Stimulated activated effector memory CD8-positive, alpha-beta T cell treated with anti-CD3 and anti-CD28 coated beads, Interleukin-12 subunit alpha, Interleukin-12 subunit beta, amount 100 ng/mL, for 72 hours (primary cell): ENCODE data around the gene CLEC3A.
"Not testable (repeated sequence)": the region's sequence is repeated elsewhere in the genome, so short reads cannot be mapped to it uniquely, and the experiment has no call there.

Experiments used
- ATAC-seq: fragments of 150-1000 bp; cut with Tn5 transposase; 2 replicates; pipeline ENCODE4 v1.10.0; 2021
- DNase-seq, 2 donors: peaks; one replicate each; pipeline ENCODE4 v3.0.0; 2021 to 2022; ENCODE audit warnings: low spot score in 2 of 2
- H3K27ac Mint-ChIP-seq: one replicate; pipeline ENCODE4 v1.8.0; 2022; ENCODE audit warnings: mild to moderate bottlenecking, mixed read lengths
- H3K36me3 Mint-ChIP-seq: one replicate; pipeline ENCODE4 v1.8.0; 2022; ENCODE audit warnings: mild to moderate bottlenecking, mixed read lengths
- H3K4me1 Mint-ChIP-seq: one replicate; pipeline ENCODE4 v1.8.0; 2022; ENCODE audit warnings: mixed read lengths
- H3K4me3 Mint-ChIP-seq: one replicate; pipeline ENCODE4 v1.8.0; 2022; ENCODE audit warnings: mild to moderate bottlenecking, mixed read lengths
- H3K9me3 Mint-ChIP-seq: one replicate; pipeline ENCODE4 v1.8.0; 2022; ENCODE audit warnings: mixed read lengths

The CLEC3A gene

GRCh38 chr16:78022347-78023060 is at the start of gene CLEC3A:
CLEC3A (plus strand) TSS chr16:78022548; CDS start chr16:78022627, 79 bp downstream.
- H3K4me1 Mint-ChIP-seq, result no peaks in the 10 kb centered on the region
- peaks cover 2% of the 10 kb centered on the region for H3K9me3 Mint-ChIP-seq
- H3K36me3 Mint-ChIP-seq, result no peaks in the 10 kb centered on the region
- H3K27ac Mint-ChIP-seq, result no peak within 1 kb of the TSS
- ATAC-seq, result no peak
- no peak within 1 kb of the TSS for H3K4me3 Mint-ChIP-seq
- no peak for DNase-seq

- ATAC-seq (no peak), DNase-seq (no peak)
- Mint-ChIP-seq H3K36me3 (no peaks in the 10 kb centered on the region), H3K9me3 (no peaks in the 10 kb centered on the region), H3K27ac (no peak overlapping the region), H3K4me1 (peaks cover 5% of the 10 kb centered on the region), H3K4me3 (no peak overlapping the region)
Measured at GRCh38 chr16:77974883-77975282, 47.5 kb upstream of the CLEC3A start.

GRCh38 chr16:77975942-77976341 is 46.4 kb upstream of the CLEC3A start:
- Mint-ChIP-seq H3K9me3 (no peaks in the 10 kb centered on the region), H3K27ac (no peak overlapping the region), H3K4me3 (no peak overlapping the region), H3K36me3 (no peaks in the 10 kb centered on the region), H3K4me1 (peaks cover 5% of the 10 kb centered on the region)
- ATAC-seq (no peak), DNase-seq (no peak)

- ATAC-seq (no peak), DNase-seq (no peak)
- H3K27ac Mint-ChIP-seq, result no peak overlapping the region
- no peak overlapping the region for H3K4me3 Mint-ChIP-seq
- H3K4me1 Mint-ChIP-seq, result no peaks in the 10 kb centered on the region
- H3K9me3 Mint-ChIP-seq, result no peaks in the 10 kb centered on the region
- H3K36me3 Mint-ChIP-seq, result no peaks in the 10 kb centered on the region
Measured at GRCh38 chr16:77977339-77977738, 45.0 kb upstream of the CLEC3A start.

- Mint-ChIP-seq H3K27ac (no peak overlapping the region), H3K4me1 (no peaks in the 10 kb centered on the region), H3K36me3 (no peaks in the 10 kb centered on the region), H3K4me3 (no peak overlapping the region), H3K9me3 (no peaks in the 10 kb centered on the region)
- ATAC-seq (no peak), DNase-seq (no peak)
Measured at GRCh38 chr16:77985111-77985510, 37.2 kb upstream of the CLEC3A start.

- no peaks in the 10 kb centered on the region for H3K4me1 Mint-ChIP-seq
- no peaks in the 10 kb centered on the region for H3K9me3 Mint-ChIP-seq
- ATAC-seq (no peak), DNase-seq (no peak)
- H3K27ac Mint-ChIP-seq, result no peak overlapping the region
- H3K4me3 Mint-ChIP-seq, result no peak overlapping the region
- H3K36me3 Mint-ChIP-seq, result no peaks in the 10 kb centered on the region
Measured at GRCh38 chr16:77986011-77986740, 36.2 kb upstream of the CLEC3A start.

- H3K9me3 Mint-ChIP-seq, result no peaks in the 10 kb centered on the region
- DNase-seq, result no peak
- H3K4me3 Mint-ChIP-seq, result no peak overlapping the region
- no peak overlapping the region for H3K27ac Mint-ChIP-seq
- H3K36me3 Mint-ChIP-seq, result no peaks in the 10 kb centered on the region
- ATAC-seq, result no peak
- H3K4me1 Mint-ChIP-seq, result no peaks in the 10 kb centered on the region
Measured at GRCh38 chr16:77987810-77988209, 34.5 kb upstream of the CLEC3A start.

GRCh38 chr16:77989846-77990245 is 32.5 kb upstream of the CLEC3A start:
- no peak for ATAC-seq
- no peaks in the 10 kb centered on the region for H3K4me1 Mint-ChIP-seq
- no peaks in the 10 kb centered on the region for H3K9me3 Mint-ChIP-seq
- no peak for DNase-seq
- no peaks in the 10 kb centered on the region for H3K36me3 Mint-ChIP-seq
- H3K4me3 Mint-ChIP-seq, result no peak overlapping the region
- H3K27ac Mint-ChIP-seq, result no peak overlapping the region

GRCh38 chr16:77991701-77992100 is 30.6 kb upstream of the CLEC3A start:
- DNase-seq, result no peak
- Mint-ChIP-seq H3K4me3 (no peak overlapping the region), H3K36me3 (no peaks in the 10 kb centered on the region), H3K27ac (no peak overlapping the region), H3K4me1 (no peaks in the 10 kb centered on the region), H3K9me3 (peaks cover 7% of the 10 kb centered on the region)
- ATAC-seq, result no peak

- H3K9me3 Mint-ChIP-seq, result peaks cover 11% of the 10 kb centered on the region
- not testable (repeated sequence) for H3K4me3 Mint-ChIP-seq, H3K27ac Mint-ChIP-seq, DNase-seq, H3K4me1 Mint-ChIP-seq, H3K36me3 Mint-ChIP-seq, ATAC-seq
Measured at GRCh38 chr16:77992381-77992780, 30.0 kb upstream of the CLEC3A start.

- H3K27ac Mint-ChIP-seq, result no peak overlapping the region
Measured at GRCh38 chr16:77993111-77993985, 29.0 kb upstream of the CLEC3A start.

GRCh38 chr16:77995843-77996455 is 26.4 kb upstream of the CLEC3A start:
- H3K4me1 Mint-ChIP-seq, result no peaks in the 10 kb centered on the region
- no peak overlapping the region for H3K4me3 Mint-ChIP-seq
- no peak for ATAC-seq
- DNase-seq, result no peak
- no peaks in the 10 kb centered on the region for H3K36me3 Mint-ChIP-seq
- H3K9me3 Mint-ChIP-seq, result peaks cover 11% of the 10 kb centered on the region
- no peak overlapping the region for H3K27ac Mint-ChIP-seq

More at GRCh38 chr16:77993111-77993985, 29.0 kb upstream of the CLEC3A start:
- ATAC-seq, result no peak
- H3K4me1 Mint-ChIP-seq, result no peaks in the 10 kb centered on the region
- H3K36me3 Mint-ChIP-seq, result no peaks in the 10 kb centered on the region
- peaks cover 11% of the 10 kb centered on the region for H3K9me3 Mint-ChIP-seq
- DNase-seq, result no peak
- no peak overlapping the region for H3K4me3 Mint-ChIP-seq

GRCh38 chr16:77998350-77999023 is 23.9 kb upstream of the CLEC3A start:
- Mint-ChIP-seq H3K27ac (no peak overlapping the region), H3K4me3 (no peak overlapping the region), H3K36me3 (no peaks in the 10 kb centered on the region), H3K9me3 (peaks cover 11% of the 10 kb centered on the region), H3K4me1 (no peaks in the 10 kb centered on the region)
- DNase-seq (no peak), ATAC-seq (no peak)

GRCh38 chr16:78001451-78002025 is 20.8 kb upstream of the CLEC3A start:
- H3K4me1 Mint-ChIP-seq, result no peaks in the 10 kb centered on the region
- H3K27ac Mint-ChIP-seq, result no peak overlapping the region
- H3K4me3 Mint-ChIP-seq, result no peak overlapping the region
- peaks cover 4% of the 10 kb centered on the region for H3K9me3 Mint-ChIP-seq
- DNase-seq (no peak), ATAC-seq (no peak)
- H3K36me3 Mint-ChIP-seq, result no peaks in the 10 kb centered on the region
